GM12878 (cell line): ENCODE measurements around the gene CNTNAP2. TPM values are rescaled to one million over a fixed set of nuclear protein-coding genes. Genes with fewer than 3 reads are reported as not detected.

Source experiments
- ATAC-seq: fragments of 200-7000 bp; cut with Tn5 transposase; 3 replicates; pipeline ENCODE4 v1.9.1; 2020; ENCODE audit warnings: mild to moderate bottlenecking, moderate library complexity
- BruUV-seq: library from RNA; stranded (reverse); fragments of 400-500 nt; replicated peaks from 2 replicates; lab custom pipeline; 2021; lab: Mats Ljungman, UMichigan
- CTCF ChIA-PET: fragments of 300-600 bp; sonication (Branson Sonifier 250); formaldehyde crosslinking; extraction: SDS; loops from one replicate; lab custom pipeline; 2021; ENCODE audit warnings: inconsistent platforms; lab: Yijun Ruan, JAX
- POLR2A ChIA-PET: fragments of 350-600 bp; formaldehyde crosslinking; extraction: SDS; loops from one replicate; lab custom pipeline; 2021; ENCODE audit warnings: inconsistent platforms; lab: Charles Lee
- RAD21 ChIA-PET: fragments of 300-600 bp; sonication (Branson Sonifier 250); formaldehyde crosslinking; loops from one replicate; lab custom pipeline; 2023; ENCODE audit warnings: antibody characterized with exemption; ENCODE audit not compliant: unreplicated experiment; lab: Charles Lee
- SMC1A ChIA-PET: fragments of 300-600 bp; sonication (Branson Sonifier 250); formaldehyde crosslinking; loops from one replicate; lab custom pipeline; 2023; ENCODE audit not compliant: unreplicated experiment, uncharacterized antibody; lab: Charles Lee
- DNase-seq: peaks from one replicate; pipeline ENCODE4 v3.0.0-alpha.2; 2011; ENCODE audit warnings: low read depth, low spot score
- FAIRE-seq: peaks from 3 replicates; lab custom pipeline; 2011; peaks lifted over from hg19 to GRCh38; lab: Jason Lieb, UNC
- H2AFZ ChIP-seq: 2 replicates; pipeline ENCODE4 v1.6.0; 2011; ENCODE audit warnings: low read depth, low read length, control low read depth; ENCODE audit not compliant: control insufficient read depth
- H3K27ac ChIP-seq: 2 replicates; pipeline ENCODE4 v1.5.1; 2011; ENCODE audit warnings: control low read depth; ENCODE audit not compliant: control insufficient read depth, insufficient read depth
- H3K27me3 ChIP-seq, 2 experiments: replicated peaks in 1 of 2; 2 replicates each; pipeline versions ENCODE4 v1.6.0 to v1.6.1; 2011; ENCODE audit warnings: low read length in 1 of 2; ENCODE audit not compliant: control insufficient read depth in 2 of 2, insufficient read depth in 2 of 2
- H3K36me3 ChIP-seq, 2 experiments: 2 replicates each; pipeline ENCODE4 v1.5.1; 2011; ENCODE audit warnings: low read length in 1 of 2; ENCODE audit not compliant: control insufficient read depth in 2 of 2, insufficient read depth in 2 of 2
- H3K4me1 ChIP-seq: 2 replicates; pipeline ENCODE4 v1.6.1; 2011; ENCODE audit warnings: mild to moderate bottlenecking, low read length, moderate library complexity, mixed read lengths; ENCODE audit not compliant: control insufficient read depth, insufficient read depth
- H3K4me2 ChIP-seq: 2 replicates; pipeline ENCODE4 v1.6.0; 2011; ENCODE audit warnings: control low read depth; ENCODE audit not compliant: control insufficient read depth, insufficient read depth
- H3K4me3 ChIP-seq: fragments of 200-600 bp; sonication (generic); 2 replicates; pipeline ENCODE4 v1.5.1; 2016
- H3K79me2 ChIP-seq: 2 replicates; pipeline ENCODE4 v1.6.0; 2011; ENCODE audit warnings: low read length; ENCODE audit not compliant: control insufficient read depth, insufficient read depth
- H3K9ac ChIP-seq: 2 replicates; pipeline ENCODE4 v1.8.0; 2011; ENCODE audit warnings: low read length, control low read depth, mixed read lengths; ENCODE audit not compliant: control insufficient read depth, insufficient read depth
- H3K9me3 ChIP-seq: replicated peaks from 3 replicates; pipeline ENCODE4 v1.5.1; 2011; ENCODE audit warnings: mild to moderate bottlenecking, low read length; ENCODE audit not compliant: control insufficient read depth, insufficient read depth
- H4K20me1 ChIP-seq: 2 replicates; pipeline ENCODE4 v1.6.0; 2011; ENCODE audit not compliant: control insufficient read depth, insufficient read depth
- BCLAF1 ChIP-seq: fragments of 450-650 bp; IDR thresholded peaks from 2 replicates; pipeline ENCODE4 v1.6.1; 2017; ENCODE audit warnings: antibody characterized with exemption, mild to moderate bottlenecking, moderate library complexity
- CBX5 ChIP-seq: sonication (generic); IDR thresholded peaks from 2 replicates; pipeline ENCODE4 v1.6.1; 2016; ENCODE audit warnings: low read depth, moderate library complexity, mild to moderate bottlenecking, inconsistent platforms
- CTCF ChIP-seq, 3 experiments: IDR thresholded peaks in 2 of 3; conservative IDR thresholded peaks in 1 of 3; 2 replicates each; pipeline ENCODE4 v1.5.1; 2011; ENCODE audit warnings: low read depth in 3 of 3, low read length in 3 of 3, mild to moderate bottlenecking in 3 of 3, control low read depth in 2 of 3, moderate library complexity in 2 of 3, inconsistent platforms in 1 of 3, mixed read lengths in 1 of 3; ENCODE audit not compliant: control insufficient read depth in 2 of 3, insufficient read depth in 1 of 3; ENCODE audit errors: extremely low read depth in 1 of 3
- HDAC6 ChIP-seq: fragments of 200-600 bp; sonication (generic); IDR thresholded peaks from one replicate; pipeline ENCODE4 v1.8.0; 2017; ENCODE audit warnings: antibody characterized with exemption; ENCODE audit not compliant: unreplicated experiment
- IRF3 ChIP-seq: fragments of 450-650 bp; IDR thresholded peaks from 2 replicates; pipeline ENCODE4 v1.6.1; 2014; ENCODE audit warnings: mild to moderate bottlenecking
- IRF4 ChIP-seq: IDR thresholded peaks from 2 replicates; pipeline ENCODE4 v1.6.1; 2011; ENCODE audit warnings: low read depth, low read length
- KAT2A ChIP-seq: conservative IDR thresholded peaks from 2 replicates; pipeline ENCODE4 v1.6.1; 2011; ENCODE audit warnings: low read depth, low read length; ENCODE audit not compliant: control insufficient read depth
- NFYA ChIP-seq: IDR thresholded peaks from 2 replicates; pipeline ENCODE4 v1.6.1; 2011; ENCODE audit warnings: low read depth, mild to moderate bottlenecking, low read length, improper control_type of control experiment, borderline replicate concordance
- PBX3 ChIP-seq: IDR thresholded peaks from 2 replicates; pipeline ENCODE4 v1.6.1; 2011; ENCODE audit warnings: mild to moderate bottlenecking, low read depth, low read length, moderate library complexity; ENCODE audit not compliant: insufficient replicate concordance
- PKNOX1 ChIP-seq: fragments of 450-650 bp; IDR thresholded peaks from 2 replicates; pipeline ENCODE4 v1.6.1; 2016; ENCODE audit warnings: mild to moderate bottlenecking
- RAD21 ChIP-seq: IDR thresholded peaks from 2 replicates; pipeline ENCODE4 v1.6.1; 2011; ENCODE audit warnings: mild to moderate bottlenecking, low read depth, low read length, moderate library complexity; ENCODE audit not compliant: insufficient read depth
- RCOR1 ChIP-seq: conservative IDR thresholded peaks from 2 replicates; pipeline ENCODE4 v1.6.1; 2012; ENCODE audit warnings: low read depth, low read length, improper control_type of control experiment
- RUNX3 ChIP-seq: IDR thresholded peaks from 2 replicates; pipeline ENCODE4 v1.6.1; 2012; ENCODE audit warnings: low read length, inconsistent platforms
- SMC3 ChIP-seq: IDR thresholded peaks from 2 replicates; pipeline ENCODE4 v1.6.1; 2011; ENCODE audit warnings: low read length, improper control_type of control experiment, borderline replicate concordance
- YY1 ChIP-seq: IDR thresholded peaks from 2 replicates; pipeline ENCODE4 v1.6.1; 2011; ENCODE audit warnings: low read depth, mild to moderate bottlenecking, low read length
- WGBS: methylation state at CpG from one replicate; pipeline ENCODE4 v1.1.6; 2016; ENCODE audit warnings: low lambda C conversion rate; ENCODE audit not compliant: insufficient replicate concordance, insufficient coverage; ENCODE audit errors: missing lambda C conversion rate; 5-methylcytosine and 5-hydroxymethylcytosine counted together
- in situ Hi-C: fragments of 300-500 bp; cut with MboI; formaldehyde crosslinking; loops from 9 replicates; pipeline ENCODE4 v1.14.3; 2018; ENCODE audit warnings: mixed read lengths
- intact Hi-C: fragments of 100-400 bp; cut with micrococcal nuclease; formaldehyde crosslinking; loops from one replicate; pipeline ENCODE4 v1.14.2; 2022; ENCODE audit not compliant: unreplicated experiment
- polyA plus RNA-seq, 11 experiments: library from polyadenylated mRNA; depleted of rRNA in 4 of 11; unstranded in 6 of 11; stranded (reverse) in 5 of 11; fragments of >200 nt; fragmentation: Nextera tagmentation in 4 of 11; fragmentation: Illumina TruSeq in 1 of 11; extraction: Ambion mirVana in 4 of 11; extraction: Trizol in 1 of 11; gene quantifications; 1 replicate in 1 of 11; 2 replicates in 10 of 11; pipeline versions ENCODE4 v1.2.1 to v1.2.3, GENCODE V29; 2011 to 2016; ENCODE audit warnings: inconsistent platforms in 2 of 11, missing spikeins in 2 of 11, low read depth in 1 of 11
- total RNA-seq, 4 experiments: library from RNA; depleted of rRNA in 3 of 4; stranded (reverse); fragments of >200 nt in 3 of 4; fragmentation: Illumina TruSeq in 1 of 4; extraction: Trizol in 1 of 4; gene quantifications; 2 replicates each; pipeline versions ENCODE4 v1.2.1 to v1.2.3, GENCODE V29; 2013 to 2021

The CNTNAP2 gene
- total and polyA plus RNA-seq, 10 of the 15 experiments (the other 5 are each of a cell fraction or from before 2014, with no cell fraction given) = 0.03 to 0.08 (median 0.03) TPM; not detected in 7

GRCh38 chr7:148242294-148242821 lies 2125.8 kb downstream of the CNTNAP2 start:
- RAD21 ChIA-PET = interaction anchor here (0.9 kb wide), 1 partner anchor 695 kb away, joined by 4 read pairs; no protein-coding TSS in a partner anchor
- WGBS = 16% methylated on average over 17 of the region's 17 CpGs
- H3K9me3 ChIP-seq = no peaks in the 10 kb centered on the region
- no peak overlapping the region for H3K4me3 ChIP-seq
- POLR2A ChIA-PET = no interaction called here
- no peak overlapping the region for H3K4me2 ChIP-seq
- BruUV-seq = no TSS peak
- H2AFZ ChIP-seq = no peak overlapping the region
- H4K20me1 ChIP-seq = no peaks in the 10 kb centered on the region; the same call in 1 of the 2 replicates
- no peak overlapping the region for H3K27ac ChIP-seq
- peak; percentile 87 for FAIRE-seq
- SMC1A ChIA-PET = interaction anchor here (0.5 to 2.1 kb wide), 3 partner anchors 22 to 695 kb away, joined by 3 to 6 read pairs (median 3); no protein-coding TSS in a partner anchor
- H3K9ac ChIP-seq = no peak overlapping the region
- H3K4me1 ChIP-seq = no peaks in the 10 kb centered on the region
- CTCF ChIA-PET = interaction anchor here (0.5 to 2.3 kb wide), 19 partner anchors 9 to 767 kb away, joined by 3 to 11 read pairs (median 3); no protein-coding TSS in a partner anchor
- H3K36me3 ChIP-seq = no peaks in the 10 kb centered on the region
- in situ Hi-C loops (no loop called here), intact Hi-C loops (no loop called here)
- H3K27me3 ChIP-seq = no peaks in the 10 kb centered on the region; a peak in 1 of 4 replicates
- no peak for DNase-seq
- TF ChIP-seq BCLAF1 = no peak
- TF ChIP-seq RCOR1 = no peak
- TF ChIP-seq NFYA = no peak
- no peak for TF ChIP-seq CBX5
- TF ChIP-seq KAT2A = no peak
- no peak for TF ChIP-seq HDAC6
- no peak for TF ChIP-seq IRF3
- TF ChIP-seq PKNOX1 = peak; percentile 57
- TF ChIP-seq SMC3 = peak; percentile 36; the same call in 1 of the 2 replicates
- peak; percentile 39 for TF ChIP-seq PBX3
- peak; percentile 66 for TF ChIP-seq RAD21
- 0 out of 2 replicates have a peak, but pooled peaks have one; percentile 17 for TF ChIP-seq YY1
- TF ChIP-seq IRF4 = no peak
- TF ChIP-seq CTCF (IDR thresholded peaks at IDR 0.05 in 2 of 3, conservative IDR thresholded peaks at IDR 0.05 in 1 of 3; ENCODE audit: control insufficient read depth in 2 of 3, extremely low read depth in 1 of 3, insufficient read depth in 1 of 3, low read depth in 3 of 3, low read length in 3 of 3) = peak; percentile 67 to 87 (median 86)
- TF ChIP-seq RUNX3 = peak; percentile 54
- no peaks in the 10 kb centered on the region for H3K79me2 ChIP-seq
- ATAC-seq = peak; percentile 90
